ENCODE data around the gene TBXT.

TBXT gene

GRCh38 chr6:166192136-166192535 lies 24.5 kb upstream of the TBXT start:
- no peak for TF ChIP-seq CTCF (IDR thresholded peaks at IDR 0.05)

- TF ChIP-seq CTCF (IDR thresholded peaks at IDR 0.05): no peak
Measured at GRCh38 chr6:166179704-166180103, 12.1 kb upstream of the TBXT start.

- TF ChIP-seq CTCF (IDR thresholded peaks at IDR 0.05): no peak
Measured at GRCh38 chr6:166176106-166176505, 8.5 kb upstream of the TBXT start.

- no peak for TF ChIP-seq CTCF (IDR thresholded peaks at IDR 0.05)
Measured at GRCh38 chr6:166174031-166174430, 6.4 kb upstream of the TBXT start.

DNA sequence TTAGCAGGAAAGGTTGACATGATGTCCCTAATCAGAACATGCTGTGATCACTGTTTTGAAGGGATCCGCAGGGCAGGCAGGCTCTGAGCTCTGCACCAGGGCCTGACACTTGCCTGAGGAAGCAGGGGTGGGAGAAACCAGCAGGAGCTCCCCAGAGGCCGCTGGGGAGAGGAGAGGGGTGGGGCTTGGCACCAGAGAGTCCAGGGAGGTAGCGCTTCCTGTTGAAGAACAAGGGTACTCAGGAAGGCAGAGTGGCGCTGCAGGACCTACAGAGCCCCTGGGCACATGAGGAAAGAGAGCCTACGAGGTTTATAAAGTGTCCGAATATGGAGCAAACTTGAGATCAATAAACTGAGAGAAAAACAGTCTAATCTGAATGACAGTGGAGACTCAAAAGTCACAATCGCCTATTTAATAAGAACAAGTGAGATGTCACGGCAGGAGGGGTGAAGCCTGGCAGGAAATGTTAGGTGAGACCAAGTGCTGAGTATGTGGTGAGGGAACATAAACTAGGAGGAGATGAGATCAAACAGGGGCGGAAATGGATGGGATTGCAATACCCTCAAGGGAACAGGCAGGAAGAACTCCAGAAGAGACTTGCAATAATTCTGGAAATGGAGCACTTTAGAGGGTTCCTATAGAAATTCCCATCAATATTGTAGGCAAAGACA lies 5.8 kb upstream of the TBXT start:
- no peak for TF ChIP-seq CTCF (IDR thresholded peaks at IDR 0.05)

GRCh38 chr6:166172546-166172945 lies 4.9 kb upstream of the TBXT start:
- TF ChIP-seq CTCF (IDR thresholded peaks at IDR 0.05): no peak

- TF ChIP-seq CTCF (IDR thresholded peaks at IDR 0.05): no peak
Measured at GRCh38 chr6:166169549-166170421, 2.1 kb upstream of the TBXT start.
